ENCODE results near the gene CLEC2D. TPM values are rescaled to one million over a fixed set of nuclear protein-coding genes. Genes with fewer than 3 reads are reported as not detected.

CLEC2D gene
- total and polyA plus RNA-seq, 2 donors from 2014 or later: 2.5 to 22.4 TPM

DNA sequence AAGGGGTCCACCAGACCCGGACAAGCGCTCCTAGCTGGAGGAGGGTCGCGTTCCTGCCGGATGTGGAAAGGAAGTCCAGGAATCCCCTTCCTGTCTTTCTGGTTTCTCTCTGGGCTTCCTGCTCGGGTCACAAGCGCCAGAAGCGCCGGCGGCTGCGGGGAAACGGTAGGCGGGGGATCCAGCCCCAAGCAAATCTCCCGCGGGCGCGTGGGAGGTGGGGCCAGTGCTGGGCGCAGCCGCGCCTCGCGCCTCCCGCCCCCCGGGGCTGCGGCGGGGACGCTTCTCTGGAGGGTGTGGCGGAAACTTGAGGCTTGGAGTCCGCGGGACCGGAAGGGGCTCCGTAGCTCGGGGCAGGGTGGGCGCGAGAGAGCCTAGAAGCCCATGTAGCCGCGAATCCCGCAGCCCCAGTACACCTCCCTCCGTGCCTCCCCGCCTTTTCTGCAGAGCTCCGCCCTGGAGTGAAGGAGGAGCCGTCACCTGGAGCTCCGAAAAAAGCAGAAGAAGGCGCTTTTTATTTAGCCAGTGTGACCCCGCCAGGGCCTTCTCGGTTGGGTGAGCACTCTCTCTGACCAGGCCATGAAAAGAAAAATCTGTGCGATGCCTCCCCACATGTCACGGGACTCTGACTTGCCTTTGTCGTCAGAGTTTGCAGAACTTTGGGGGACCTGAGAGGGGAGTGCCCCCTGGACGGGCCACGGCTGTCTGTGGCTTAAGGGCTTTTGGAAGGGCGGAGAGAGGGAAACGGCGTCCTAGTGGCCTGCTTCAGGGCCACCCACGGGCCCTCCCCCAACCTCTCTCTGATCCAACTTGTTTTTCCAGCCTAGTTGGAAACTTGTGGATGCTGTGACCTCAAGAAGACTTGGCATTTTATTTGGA, 21.4 kb upstream of the CLEC2D start:
- no peak for FAIRE-seq
- H3K27ac ChIP-seq (ENCODE audit: low read depth in 2 of 2, low read length in 2 of 2): peak overlapping the region; percentile 71 to 93
- no peaks in the 10 kb centered on the region for H3K27me3 ChIP-seq (ENCODE audit: control insufficient read depth, insufficient read depth, low read length)
- intact Hi-C loops (cut with DNase I): no loop called here
- no peaks in the 10 kb centered on the region for H3K9me3 ChIP-seq (ENCODE audit: control insufficient read depth in 2 of 3, insufficient read depth in 1 of 3, low read length in 3 of 3)
- peaks cover 0 to 3% (median 0%) of the 10 kb centered on the region in 3 donors for H3K4me1 ChIP-seq (ENCODE audit: control insufficient read depth in 2 of 3, insufficient read depth in 2 of 3, low read depth in 1 of 3, low read length in 3 of 3)
- TF ChIP-seq, protein P1, sequence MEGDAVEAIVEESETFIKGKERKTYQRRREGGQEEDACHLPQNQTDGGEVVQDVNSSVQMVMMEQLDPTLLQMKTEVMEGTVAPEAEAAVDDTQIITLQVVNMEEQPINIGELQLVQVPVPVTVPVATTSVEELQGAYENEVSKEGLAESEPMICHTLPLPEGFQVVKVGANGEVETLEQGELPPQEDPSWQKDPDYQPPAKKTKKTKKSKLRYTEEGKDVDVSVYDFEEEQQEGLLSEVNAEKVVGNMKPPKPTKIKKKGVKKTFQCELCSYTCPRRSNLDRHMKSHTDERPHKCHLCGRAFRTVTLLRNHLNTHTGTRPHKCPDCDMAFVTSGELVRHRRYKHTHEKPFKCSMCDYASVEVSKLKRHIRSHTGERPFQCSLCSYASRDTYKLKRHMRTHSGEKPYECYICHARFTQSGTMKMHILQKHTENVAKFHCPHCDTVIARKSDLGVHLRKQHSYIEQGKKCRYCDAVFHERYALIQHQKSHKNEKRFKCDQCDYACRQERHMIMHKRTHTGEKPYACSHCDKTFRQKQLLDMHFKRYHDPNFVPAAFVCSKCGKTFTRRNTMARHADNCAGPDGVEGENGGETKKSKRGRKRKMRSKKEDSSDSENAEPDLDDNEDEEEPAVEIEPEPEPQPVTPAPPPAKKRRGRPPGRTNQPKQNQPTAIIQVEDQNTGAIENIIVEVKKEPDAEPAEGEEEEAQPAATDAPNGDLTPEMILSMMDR (IDR thresholded peaks at IDR 0.05; ENCODE audit: borderline replicate concordance, extremely low read depth, insufficient read depth): no peak
- H3K4me3 ChIP-seq (ENCODE audit: low read length in 3 of 3): peak overlapping the region; percentile 83 to 90 (median 84)
- DNase-seq: peak; percentile 92 to 96 (median 93)
- H3K36me3 ChIP-seq (ENCODE audit: control insufficient read depth in 2 of 3, insufficient read depth in 3 of 3, low read length in 3 of 3): no peaks in the 10 kb centered on the region
- H3K9ac ChIP-seq (ENCODE audit: low read length in 3 of 3): peak overlapping the region; percentile 21 to 85 (median 77)

DNA sequence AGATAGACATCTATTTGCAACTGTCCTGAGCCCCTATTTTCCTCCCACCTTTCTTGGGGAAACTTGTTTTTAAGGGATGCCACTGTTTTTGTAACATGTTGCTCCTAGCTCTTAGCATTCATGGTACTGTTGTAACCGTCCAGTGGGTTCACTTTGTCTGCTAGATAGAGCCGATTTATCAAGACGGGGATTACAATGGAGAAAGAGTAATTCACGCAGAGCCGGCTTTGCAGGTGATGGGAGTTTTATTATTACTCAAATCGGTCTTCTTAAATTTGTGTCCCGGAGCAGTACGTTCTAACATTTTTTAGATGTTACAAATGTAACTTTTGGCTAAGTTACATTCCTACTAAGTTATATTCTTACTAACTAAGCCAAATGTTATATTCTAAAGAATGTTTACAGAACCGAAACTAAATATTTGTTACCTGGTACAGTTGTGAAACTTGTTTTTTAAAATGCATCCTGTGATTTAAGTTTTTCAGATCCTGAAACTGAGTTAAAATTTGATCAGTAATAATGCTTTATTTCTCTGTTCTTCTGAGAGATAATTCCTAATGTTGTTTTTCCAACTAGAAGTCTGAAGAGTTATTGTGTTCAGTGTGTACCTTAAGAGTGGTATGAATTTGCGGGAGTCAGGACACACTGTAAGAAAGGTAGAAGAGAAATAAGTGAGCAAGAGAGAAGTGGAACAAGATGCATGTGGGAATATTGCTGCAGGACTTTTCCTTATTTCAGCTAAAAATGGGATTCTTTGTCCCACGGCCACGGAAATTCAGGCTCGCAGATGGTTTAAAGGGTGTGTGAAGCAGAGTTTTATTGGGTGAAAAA, 20.6 kb upstream of the CLEC2D start:
- H3K36me3 ChIP-seq (ENCODE audit: control insufficient read depth in 2 of 3, insufficient read depth in 3 of 3, low read length in 3 of 3): no peaks in the 10 kb centered on the region
- FAIRE-seq (no peak), DNase-seq (peak in 1 of 5 donors; percentile 19)
- no peaks in the 10 kb centered on the region for H3K27me3 ChIP-seq (ENCODE audit: control insufficient read depth, insufficient read depth, low read length)
- H3K4me1 ChIP-seq (ENCODE audit: control insufficient read depth in 2 of 3, insufficient read depth in 2 of 3, low read depth in 1 of 3, low read length in 3 of 3): peaks cover 0 to 3% (median 0%) of the 10 kb centered on the region in 3 donors
- intact Hi-C loops (cut with DNase I): no loop called here
- H3K9me3 ChIP-seq (ENCODE audit: control insufficient read depth in 2 of 3, insufficient read depth in 1 of 3, low read length in 3 of 3): no peaks in the 10 kb centered on the region
- TF ChIP-seq, protein P1 (IDR thresholded peaks at IDR 0.05; ENCODE audit: borderline replicate concordance, extremely low read depth, insufficient read depth): no peak
- H3K9ac ChIP-seq (ENCODE audit: low read length in 3 of 3): peak overlapping the region; percentile 56 to 85 (median 77)
- peak overlapping the region; percentile 71 to 93 for H3K27ac ChIP-seq (ENCODE audit: low read depth in 2 of 2, low read length in 2 of 2)
- peak overlapping the region; percentile 83 to 90 (median 84) for H3K4me3 ChIP-seq (ENCODE audit: low read length in 3 of 3)

DNA sequence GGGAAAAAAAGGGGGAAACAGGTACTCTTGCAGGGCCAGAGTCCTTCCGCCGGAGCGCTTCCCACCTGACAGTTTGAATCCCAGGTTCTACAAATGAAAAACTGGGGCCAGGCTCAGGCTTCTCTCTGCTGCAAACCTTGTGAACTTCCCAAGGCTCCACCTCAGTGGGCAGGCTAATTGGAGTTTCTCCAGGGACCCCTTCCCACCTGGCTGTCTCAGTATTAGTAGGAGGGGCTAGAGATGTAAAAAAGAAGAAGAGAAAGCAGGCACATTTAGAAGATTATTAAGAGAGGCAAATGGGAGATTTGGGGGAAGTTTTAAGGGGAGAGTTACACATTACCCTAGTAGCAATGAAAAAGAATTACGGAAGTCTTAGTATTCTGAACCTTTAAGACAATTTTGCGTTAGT, 20.0 kb upstream of the CLEC2D start:
- TF ChIP-seq, protein P1 (IDR thresholded peaks at IDR 0.05; ENCODE audit: borderline replicate concordance, extremely low read depth, insufficient read depth): no peak
- peaks cover 0 to 3% (median 0%) of the 10 kb centered on the region in 3 donors for H3K4me1 ChIP-seq (ENCODE audit: control insufficient read depth in 2 of 3, insufficient read depth in 2 of 3, low read depth in 1 of 3, low read length in 3 of 3)
- peak overlapping the region; percentile 56 to 85 (median 77) for H3K9ac ChIP-seq (ENCODE audit: low read length in 3 of 3)
- H3K4me3 ChIP-seq (ENCODE audit: low read length in 3 of 3): peak overlapping the region; percentile 83 to 90 (median 84)
- H3K36me3 ChIP-seq (ENCODE audit: control insufficient read depth in 2 of 3, insufficient read depth in 3 of 3, low read length in 3 of 3): no peaks in the 10 kb centered on the region
- no peaks in the 10 kb centered on the region for H3K27me3 ChIP-seq (ENCODE audit: control insufficient read depth, insufficient read depth, low read length)
- intact Hi-C loops (cut with DNase I): no loop called here
- FAIRE-seq (no peak), DNase-seq (peak in 4 of 5 donors; percentile 53 to 79 (median 66))
- H3K27ac ChIP-seq (ENCODE audit: low read depth in 2 of 2, low read length in 2 of 2): peak overlapping the region in 1 of 2 donors; percentile 93
- no peaks in the 10 kb centered on the region for H3K9me3 ChIP-seq (ENCODE audit: control insufficient read depth in 2 of 3, insufficient read depth in 1 of 3, low read length in 3 of 3)

Measured in kidney (tissue), 14 donors.